GM18511 (cell line): ENCODE results near the gene CBFA2T3.

ENCODE experiments used
- ATAC-seq: cut with Tn5 transposase; IDR thresholded peaks from one replicate; pipeline ENCODE4 v1.9.1; 2021; ENCODE audit warnings: mild to moderate bottlenecking, moderate library complexity; ENCODE audit not compliant: unreplicated experiment

CBFA2T3 gene

GRCh38 chr16:88880226-88881006 lies 96.6 kb downstream of the CBFA2T3 start:
- ATAC-seq: no peak

GRCh38 chr16:88879788-88880055 lies 97.3 kb downstream of the CBFA2T3 start:
- no peak for ATAC-seq

- ATAC-seq: no peak
These were observed 97.8 kb downstream of the CBFA2T3 start for GRCh38 chr16:88878967-88879787.

- ATAC-seq: no peak
These were observed 98.7 kb downstream of the CBFA2T3 start for GRCh38 chr16:88878356-88878755.

- no peak for ATAC-seq
These were observed 99.3 kb downstream of the CBFA2T3 start for GRCh38 chr16:88877564-88878289.

- no peak for ATAC-seq
These were observed 100.0 kb downstream of the CBFA2T3 start for GRCh38 chr16:88876942-88877526.

GRCh38 chr16:88875703-88876234 lies 101.2 kb downstream of the CBFA2T3 start:
- ATAC-seq: no peak

- ATAC-seq: no peak
These were observed 101.9 kb downstream of the CBFA2T3 start for GRCh38 chr16:88874938-88875599.

- ATAC-seq: no peak
These were observed 104.2 kb downstream of the CBFA2T3 start for GRCh38 chr16:88872650-88873331.

- no peak for ATAC-seq
These were observed 105.1 kb downstream of the CBFA2T3 start for GRCh38 chr16:88871730-88872416.

- ATAC-seq: no peak
These were observed 105.7 kb downstream of the CBFA2T3 start for GRCh38 chr16:88871349-88871702.

GRCh38 chr16:88870608-88871348 lies 106.2 kb downstream of the CBFA2T3 start:
- no peak for ATAC-seq

GRCh38 chr16:88869673-88869980 lies 107.4 kb downstream of the CBFA2T3 start:
- no peak for ATAC-seq

- ATAC-seq: no peak
These were observed 107.9 kb downstream of the CBFA2T3 start for GRCh38 chr16:88868974-88869672.

- no peak for ATAC-seq
These were observed 109.3 kb downstream of the CBFA2T3 start for GRCh38 chr16:88867581-88868246.

- ATAC-seq: no peak
These were observed 110.7 kb downstream of the CBFA2T3 start, which contains the start of gene PABPN1L for GRCh38 chr16:88866151-88866920. PABPN1L (minus strand) TSS chr16:88866660; CDS start chr16:88866606, 54 bp downstream.

- no peak for ATAC-seq
These were observed 111.3 kb downstream of the CBFA2T3 start for GRCh38 chr16:88865742-88866141.
